ENCODE measurements around the gene PAGR1. TPM values are rescaled to one million over a fixed set of nuclear protein-coding genes. Genes with fewer than 3 reads are reported as not detected.
A peak's percentile ranks its signal among the peaks of the same experiment; 100 is the strongest.

Gene PAGR1
- total RNA-seq, 1 experiment from 2014 or later = 32.0 TPM

DNA sequence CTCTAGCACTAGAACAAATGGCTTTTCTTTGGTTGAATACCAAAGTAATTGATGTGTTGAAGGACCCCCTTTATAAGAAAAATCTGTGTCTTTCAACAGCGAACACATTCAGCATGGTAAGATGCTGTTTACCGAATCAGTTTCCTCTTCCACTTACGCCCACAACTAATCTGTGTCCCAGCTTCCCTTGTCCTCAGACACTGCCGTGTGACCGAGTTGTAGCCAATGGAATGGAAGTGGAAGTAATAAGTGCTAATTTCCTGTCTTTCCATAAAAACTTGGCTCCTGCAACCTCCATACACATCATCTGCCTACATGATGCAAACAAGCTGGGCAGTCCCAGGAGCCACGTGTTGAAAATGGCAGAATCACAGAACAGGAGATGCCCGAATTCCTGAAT is 36.7 kb downstream of the PAGR1 start:
- BruUV-seq (replicated peaks) = no TSS peak
- TF ChIP-seq CTCF (IDR thresholded peaks at IDR 0.05; ENCODE audit: unreplicated experiment) = no peak
- Mint-ChIP-seq H3K4me3 (ENCODE audit: low read depth, unreplicated experiment) (no peak overlapping the region), H3K27me3 (ENCODE audit: unreplicated experiment) (no peaks in the 10 kb centered on the region), H3K9me3 (ENCODE audit: low read depth, unreplicated experiment) (no peaks in the 10 kb centered on the region), H3K4me1 (ENCODE audit: low read depth, unreplicated experiment) (no peaks in the 10 kb centered on the region), H3K36me3 (ENCODE audit: insufficient read depth, unreplicated experiment) (peaks cover 28% of the 10 kb centered on the region), H3K27ac (ENCODE audit: unreplicated experiment) (no peak overlapping the region)
- CTCF ChIA-PET = interaction anchor here (0.6 to 0.7 kb wide), 2 partner anchors 12 to 23 kb away, joined by 3 to 4 read pairs; no protein-coding TSS in a partner anchor
- intact Hi-C loops (cut with micrococcal nuclease; ENCODE audit: unreplicated experiment) = no loop called here
- DNase-seq = no peak

GRCh38 chr16:29854520-29855100 is 38.7 kb downstream of the PAGR1 start:
- no peaks in the 10 kb centered on the region for H3K9me3 Mint-ChIP-seq (ENCODE audit: low read depth, unreplicated experiment)
- TF ChIP-seq CTCF (IDR thresholded peaks at IDR 0.05; ENCODE audit: unreplicated experiment) = no peak
- CTCF ChIA-PET = no interaction called here
- H3K4me1 Mint-ChIP-seq (ENCODE audit: low read depth, unreplicated experiment) = no peaks in the 10 kb centered on the region
- no peak for DNase-seq
- H3K4me3 Mint-ChIP-seq (ENCODE audit: low read depth, unreplicated experiment) = no peak overlapping the region
- no peaks in the 10 kb centered on the region for H3K27me3 Mint-ChIP-seq (ENCODE audit: unreplicated experiment)
- peaks cover 21% of the 10 kb centered on the region for H3K36me3 Mint-ChIP-seq (ENCODE audit: insufficient read depth, unreplicated experiment)
- intact Hi-C loops (cut with micrococcal nuclease; ENCODE audit: unreplicated experiment) = no loop called here
- BruUV-seq (replicated peaks) = no TSS peak
- no peak overlapping the region for H3K27ac Mint-ChIP-seq (ENCODE audit: unreplicated experiment)

DNA sequence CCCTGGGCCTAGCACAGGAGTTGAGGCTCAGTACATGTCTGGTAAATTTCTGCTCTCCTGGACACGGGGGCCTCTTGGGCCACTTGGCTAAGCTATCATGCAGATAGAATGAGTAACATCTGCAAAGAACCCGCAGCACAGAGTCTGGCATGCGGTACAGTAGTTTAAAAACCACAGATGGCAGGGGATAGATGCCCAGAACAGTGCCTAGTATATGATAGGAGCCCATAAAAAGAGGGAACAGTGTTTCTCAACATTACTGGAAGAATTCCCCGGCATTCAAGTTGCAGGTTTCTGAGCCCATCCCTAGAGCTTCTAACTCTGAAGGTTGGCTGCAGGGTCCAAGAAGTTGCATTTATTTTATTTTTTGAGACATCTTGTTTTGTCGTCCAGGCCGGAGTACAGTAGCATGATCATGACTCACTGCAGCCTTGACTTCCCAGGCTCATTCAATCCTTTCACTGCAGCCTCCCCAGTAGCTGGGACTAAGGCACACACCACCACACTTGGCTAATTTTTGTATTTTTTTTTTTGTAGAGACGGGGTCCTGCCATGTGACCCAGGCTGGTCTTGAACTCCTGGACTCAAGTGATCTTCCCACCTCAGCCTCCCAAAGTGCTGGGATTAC is 41.3 kb downstream of the PAGR1 start:
- H3K27me3 Mint-ChIP-seq (ENCODE audit: unreplicated experiment) = no peaks in the 10 kb centered on the region
- no peak overlapping the region for H3K27ac Mint-ChIP-seq (ENCODE audit: unreplicated experiment)
- peaks cover 7% of the 10 kb centered on the region for H3K4me1 Mint-ChIP-seq (ENCODE audit: low read depth, unreplicated experiment)
- intact Hi-C loops (cut with micrococcal nuclease; ENCODE audit: unreplicated experiment) = no loop called here
- DNase-seq = no peak
- CTCF ChIA-PET = interaction anchor here (0.6 to 1.1 kb wide), 2 partner anchors 9 to 76 kb away, joined by 3 to 4 read pairs; no protein-coding TSS in a partner anchor
- BruUV-seq (replicated peaks) = no TSS peak
- no peaks in the 10 kb centered on the region for H3K9me3 Mint-ChIP-seq (ENCODE audit: low read depth, unreplicated experiment)
- H3K36me3 Mint-ChIP-seq (ENCODE audit: insufficient read depth, unreplicated experiment) = peaks cover 22% of the 10 kb centered on the region
- no peak for TF ChIP-seq CTCF (IDR thresholded peaks at IDR 0.05; ENCODE audit: unreplicated experiment)
- no peak overlapping the region for H3K4me3 Mint-ChIP-seq (ENCODE audit: low read depth, unreplicated experiment)

GRCh38 chr16:29858149-29858849 is 42.3 kb downstream of the PAGR1 start:
- Mint-ChIP-seq H3K9me3 (ENCODE audit: low read depth, unreplicated experiment) (no peaks in the 10 kb centered on the region), H3K27me3 (ENCODE audit: unreplicated experiment) (no peaks in the 10 kb centered on the region), H3K27ac (ENCODE audit: unreplicated experiment) (no peak overlapping the region), H3K4me3 (ENCODE audit: low read depth, unreplicated experiment) (no peak overlapping the region), H3K4me1 (ENCODE audit: low read depth, unreplicated experiment) (peaks cover 7% of the 10 kb centered on the region), H3K36me3 (ENCODE audit: insufficient read depth, unreplicated experiment) (peaks cover 33% of the 10 kb centered on the region)
- no peak for DNase-seq
- TSS peak; percentile 24 for BruUV-seq (replicated peaks)
- intact Hi-C loops (cut with micrococcal nuclease; ENCODE audit: unreplicated experiment) = no loop called here
- CTCF ChIA-PET = interaction anchor here (0.6 to 1.0 kb wide), 2 partner anchors 10 to 75 kb away, joined by 3 to 4 read pairs; no protein-coding TSS in a partner anchor
- no peak for TF ChIP-seq CTCF (IDR thresholded peaks at IDR 0.05; ENCODE audit: unreplicated experiment)
